DND-41 (cell line): Measurements from ENCODE around the gene COG7.

ENCODE experiments used
- CTCF ChIP-seq: IDR thresholded peaks from 2 replicates; pipeline ENCODE4 v1.5.1; 2012; ENCODE audit warnings: borderline replicate concordance, low read length, moderate library complexity, mild to moderate bottlenecking; ENCODE audit not compliant: poor library complexity, severe bottlenecking; ENCODE audit errors: extremely low read depth
- EZH2 ChIP-seq: IDR thresholded peaks from 3 replicates; pipeline ENCODE4 v1.6.1; 2012; ENCODE audit warnings: borderline replicate concordance, low read depth, mild to moderate bottlenecking, moderate library complexity, low read length, inconsistent platforms; ENCODE audit not compliant: severe bottlenecking

DNA sequence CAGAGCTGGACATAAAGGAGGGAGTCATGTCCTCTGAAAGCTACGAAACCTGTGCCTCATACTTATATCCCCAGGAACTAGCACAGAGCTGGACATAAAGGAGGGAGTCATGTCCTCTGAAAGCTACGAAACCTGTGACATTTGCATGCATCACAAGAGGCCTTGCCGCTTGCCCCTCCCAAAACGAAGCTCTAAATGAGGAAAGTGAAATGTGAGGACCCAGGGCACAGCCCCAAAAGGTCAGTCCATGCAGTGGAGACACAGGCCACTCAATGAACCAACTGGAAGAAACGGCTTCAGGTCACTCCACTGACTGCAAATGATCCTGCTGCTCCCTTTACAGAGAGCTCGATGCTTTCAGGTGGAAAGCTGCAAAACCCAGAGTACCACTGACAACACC lies 38.3 kb downstream of the COG7 start:
- TF ChIP-seq CTCF (no peak), EZH2 (no peak)
